HG02840 (cell line): ENCODE measurements around the gene DNAJC6.
"Not testable (repeated sequence)": the region's sequence is repeated elsewhere in the genome, so short reads cannot be mapped to it uniquely, and the experiment has no call there.

ENCODE experiments used
- ATAC-seq: cut with Tn5 transposase; IDR thresholded peaks from one replicate; pipeline ENCODE4 v1.9.1; 2021; ENCODE audit warnings: mild to moderate bottlenecking, moderate library complexity, moderate number of reproducible peaks; ENCODE audit not compliant: unreplicated experiment, low FRiP score

Gene DNAJC6

GRCh38 chr1:65346190-65346589, 36.8 kb downstream of the DNAJC6 start:
- no peak for ATAC-seq

GRCh38 chr1:65355031-65355712, 45.8 kb downstream of the DNAJC6 start:
- no peak for ATAC-seq

DNA sequence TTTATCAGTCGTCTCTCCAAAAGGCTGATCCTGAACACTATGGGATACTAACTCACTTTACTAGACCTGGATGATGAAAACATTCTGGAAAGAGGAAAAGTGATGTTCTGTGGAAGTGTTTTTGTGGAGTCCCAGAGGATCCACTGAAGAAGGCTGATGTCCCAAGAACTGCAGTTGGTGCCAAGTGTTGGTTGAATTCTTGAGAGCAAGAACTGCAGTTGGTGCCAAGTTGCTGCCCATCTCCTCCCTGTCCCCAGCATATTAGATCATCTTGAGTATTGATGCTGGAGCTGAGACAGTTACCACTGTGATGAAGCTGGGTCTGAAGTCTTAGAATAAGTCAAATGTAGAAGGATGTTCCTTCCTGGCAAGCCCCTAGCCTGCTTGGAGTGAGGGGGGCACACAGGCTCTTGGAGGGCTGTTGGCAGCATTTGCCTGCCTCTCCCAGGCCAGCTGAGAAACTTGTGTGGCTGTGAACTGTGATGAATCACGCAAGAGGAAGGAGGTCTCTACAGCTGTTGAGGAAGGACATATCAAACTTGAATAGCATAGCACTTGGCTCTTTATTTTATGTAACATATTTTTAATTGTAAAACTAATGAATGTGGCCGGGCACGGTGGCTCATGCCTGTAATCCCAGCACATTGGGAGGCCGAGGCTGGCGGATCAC, 48.1 kb downstream of the DNAJC6 start:
- no peak for ATAC-seq

DNA sequence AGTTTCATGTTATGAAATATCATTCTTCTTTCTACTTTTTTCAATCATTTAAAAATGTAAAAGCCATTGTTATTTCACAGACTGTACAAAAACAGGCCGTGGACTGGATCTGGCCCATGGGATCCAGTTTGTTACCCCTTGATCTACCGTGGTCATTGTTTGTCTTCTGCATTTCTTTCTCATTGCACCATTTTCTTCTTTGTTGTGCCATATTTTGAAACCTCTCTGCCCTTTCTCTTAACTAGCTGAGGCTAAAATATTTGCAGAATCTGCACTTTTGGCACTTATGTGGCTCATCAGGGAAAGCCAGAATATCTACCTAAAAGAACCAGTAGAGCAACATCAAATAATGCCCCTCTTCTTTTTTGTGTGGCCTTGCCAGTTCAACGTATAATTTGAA, 50.5 kb downstream of the DNAJC6 start:
- ATAC-seq, result no peak

GRCh38 chr1:65360648-65361047, 51.3 kb downstream of the DNAJC6 start:
- no peak for ATAC-seq

GRCh38 chr1:65362545-65362944, 53.2 kb downstream of the DNAJC6 start:
- no peak for ATAC-seq

DNA sequence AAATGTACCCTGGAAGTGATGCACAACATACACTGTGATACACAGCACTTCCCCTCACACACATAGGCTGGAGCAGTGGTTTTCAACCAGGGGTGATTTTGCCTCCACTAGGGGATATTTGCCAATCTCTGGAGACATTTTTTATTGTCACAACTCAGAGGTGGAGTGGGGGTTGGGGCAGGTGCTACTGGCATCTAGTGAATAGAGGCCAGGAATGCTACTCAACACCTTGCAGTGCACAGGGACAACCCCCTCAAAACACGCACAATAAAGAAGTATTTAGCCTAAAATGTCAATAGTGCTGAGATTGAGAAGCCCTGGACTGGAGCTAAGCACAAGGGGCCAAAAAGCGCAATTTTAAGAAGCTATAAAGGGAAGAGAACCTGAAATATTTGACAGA, 54.1 kb downstream of the DNAJC6 start:
- no peak for ATAC-seq

- no peak for ATAC-seq
Observed at GRCh38 chr1:65368403-65368802, 59.1 kb downstream of the DNAJC6 start.

DNA sequence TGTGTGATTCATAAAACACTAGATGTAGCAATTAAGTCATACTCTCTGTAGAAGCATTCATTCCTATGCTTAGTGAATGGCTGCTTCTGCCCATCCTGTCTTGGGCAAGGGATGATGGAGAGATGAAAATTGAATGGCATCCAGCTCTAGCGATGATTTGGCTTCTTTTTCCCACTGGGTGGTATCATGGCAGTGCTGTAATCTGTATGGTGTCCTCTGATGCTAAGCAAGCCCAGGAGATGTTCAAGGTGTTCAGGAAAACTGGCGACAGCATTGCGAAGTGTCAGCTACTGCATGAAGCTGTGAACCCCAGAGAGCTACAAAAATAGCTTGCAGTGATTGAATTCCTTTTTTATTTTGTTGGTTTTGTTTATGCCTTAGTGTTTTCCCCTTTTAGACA, 62.2 kb downstream of the DNAJC6 start:
- no peak for ATAC-seq

DNA sequence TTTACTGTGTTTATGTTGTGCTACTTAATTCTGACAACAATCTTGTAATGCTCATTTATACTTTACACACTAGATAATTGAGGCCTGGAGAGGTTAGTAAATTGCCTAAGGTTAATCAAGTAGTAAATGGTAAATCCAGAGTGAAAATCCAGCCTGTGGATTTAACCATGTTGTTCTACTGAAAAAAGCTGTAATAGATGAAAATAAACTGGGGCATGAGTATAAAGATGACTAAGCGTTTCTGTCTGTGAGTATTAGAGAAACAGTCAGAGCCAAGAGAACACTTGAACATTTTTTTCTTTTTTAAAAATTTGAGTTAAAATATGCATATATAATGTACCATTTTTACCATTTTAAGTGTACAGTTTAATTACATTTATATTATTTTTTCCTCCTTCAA, 63.2 kb downstream of the DNAJC6 start:
- no peak for ATAC-seq

GRCh38 chr1:65377496-65378246, 68.3 kb downstream of the DNAJC6 start:
- no peak for ATAC-seq

DNA sequence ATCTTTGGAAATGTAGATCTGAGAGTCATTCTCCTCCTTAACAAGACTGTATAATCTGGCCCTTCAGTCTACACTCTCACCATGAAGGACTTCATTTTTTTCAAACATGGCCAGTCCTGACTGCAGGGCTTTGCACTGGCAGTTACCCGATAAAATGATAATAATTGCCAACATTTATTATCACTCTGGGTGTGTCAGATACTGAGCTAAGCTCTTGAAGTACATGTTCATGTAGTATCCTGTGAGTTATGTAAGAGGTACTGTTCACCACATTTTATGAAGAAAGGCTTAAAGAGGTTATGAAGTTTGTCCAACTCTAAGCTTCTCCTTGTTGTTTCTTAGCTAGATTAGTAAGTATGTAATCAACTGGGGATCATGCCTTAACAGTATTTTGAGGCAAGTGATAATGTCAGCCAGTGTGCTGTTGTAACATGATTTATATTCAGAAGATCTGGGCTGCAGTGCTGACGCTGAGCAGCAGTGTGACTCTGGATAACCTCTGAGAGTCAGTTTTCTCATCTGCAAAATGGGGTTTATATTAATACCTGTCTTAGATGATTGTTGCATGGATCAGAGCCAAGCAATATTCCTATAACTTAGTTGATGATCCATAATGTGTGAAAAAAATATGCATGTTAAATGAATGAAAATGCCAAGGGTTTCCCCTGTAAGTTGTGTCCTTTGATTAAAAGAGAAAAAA, 69.1 kb downstream of the DNAJC6 start:
- ATAC-seq, result no peak

GRCh38 chr1:65384426-65384825, 75.1 kb downstream of the DNAJC6 start:
- ATAC-seq, result not testable (repeated sequence)

- ATAC-seq, result no peak
Observed at GRCh38 chr1:65386439-65386838, 77.1 kb downstream of the DNAJC6 start.

DNA sequence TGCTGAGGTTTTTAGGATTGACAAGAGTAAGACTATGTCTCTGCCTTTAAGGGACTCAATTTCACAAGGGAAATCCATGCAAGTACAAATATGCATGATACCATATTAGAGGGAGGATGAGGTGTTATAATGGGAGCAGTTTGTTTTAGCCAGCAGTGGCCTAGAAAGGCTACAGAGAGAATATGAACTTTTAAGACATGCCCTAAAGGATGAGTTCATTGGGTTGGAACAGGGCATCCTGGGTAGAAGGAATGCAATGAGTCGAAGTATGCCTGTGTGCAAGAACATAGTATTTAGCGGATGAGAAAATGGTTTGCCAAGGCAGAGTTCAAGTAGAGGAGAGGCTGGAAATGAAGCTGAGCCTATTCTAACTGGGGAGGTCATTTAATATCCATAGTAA, 78.5 kb downstream of the DNAJC6 start:
- no peak for ATAC-seq

DNA sequence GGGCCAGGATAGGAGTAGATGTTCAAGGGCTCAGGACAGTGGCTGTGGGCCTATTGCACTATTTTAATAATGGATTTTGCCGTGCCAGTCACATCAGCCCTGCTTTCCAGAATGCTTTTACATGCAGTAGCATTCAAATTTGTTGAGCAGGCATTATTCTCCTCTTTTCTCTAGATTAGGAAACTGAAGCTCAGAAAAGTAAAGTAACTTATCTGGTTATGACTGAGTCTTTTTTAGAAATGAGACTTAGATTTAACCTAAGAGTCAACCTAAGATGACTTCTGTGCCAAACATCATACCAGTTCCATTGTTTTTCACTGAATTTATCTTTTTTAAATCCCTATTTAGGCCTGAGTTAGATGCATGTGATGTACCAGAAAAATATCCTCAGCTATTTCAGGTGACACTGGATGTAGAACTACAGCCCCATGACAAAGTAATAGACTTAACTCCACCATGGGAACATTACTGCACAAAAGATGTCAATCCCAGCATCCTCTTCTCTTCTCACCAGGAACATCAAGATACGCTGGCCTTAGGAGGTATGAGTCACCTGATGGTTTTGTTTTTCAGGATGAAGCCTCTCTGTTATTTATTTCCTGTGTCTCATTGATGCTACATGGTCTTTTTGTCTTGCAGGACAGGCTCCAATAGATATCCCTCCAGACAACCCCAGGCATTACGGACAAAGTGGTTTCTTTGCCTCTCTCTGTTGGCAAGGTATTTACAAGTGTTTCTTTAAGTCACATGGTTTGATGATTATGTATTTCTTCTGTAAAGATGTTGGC, 79.8 kb downstream of the DNAJC6 start:
- ATAC-seq, result no peak

DNA sequence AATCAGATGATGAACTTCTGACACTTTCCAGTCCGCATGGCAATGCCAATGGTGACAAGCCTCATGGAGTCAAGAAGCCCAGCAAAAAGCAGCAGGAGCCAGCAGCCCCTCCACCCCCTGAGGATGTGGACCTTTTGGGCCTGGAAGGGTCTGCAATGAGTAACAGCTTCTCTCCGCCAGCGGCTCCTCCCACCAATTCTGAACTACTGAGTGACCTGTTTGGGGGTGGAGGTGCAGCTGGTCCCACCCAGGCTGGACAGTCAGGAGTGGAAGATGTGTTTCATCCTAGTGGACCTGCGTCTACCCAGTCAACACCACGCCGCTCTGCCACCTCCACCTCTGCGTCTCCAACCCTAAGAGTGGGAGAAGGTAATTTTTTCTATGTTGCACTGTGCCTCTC, 83.2 kb downstream of the DNAJC6 start:
- ATAC-seq, result no peak

GRCh38 chr1:65393347-65393746, 84.0 kb downstream of the DNAJC6 start:
- peak; percentile 75 for ATAC-seq

- ATAC-seq, result no peak
Observed at GRCh38 chr1:65393928-65394327, 84.6 kb downstream of the DNAJC6 start.

DNA sequence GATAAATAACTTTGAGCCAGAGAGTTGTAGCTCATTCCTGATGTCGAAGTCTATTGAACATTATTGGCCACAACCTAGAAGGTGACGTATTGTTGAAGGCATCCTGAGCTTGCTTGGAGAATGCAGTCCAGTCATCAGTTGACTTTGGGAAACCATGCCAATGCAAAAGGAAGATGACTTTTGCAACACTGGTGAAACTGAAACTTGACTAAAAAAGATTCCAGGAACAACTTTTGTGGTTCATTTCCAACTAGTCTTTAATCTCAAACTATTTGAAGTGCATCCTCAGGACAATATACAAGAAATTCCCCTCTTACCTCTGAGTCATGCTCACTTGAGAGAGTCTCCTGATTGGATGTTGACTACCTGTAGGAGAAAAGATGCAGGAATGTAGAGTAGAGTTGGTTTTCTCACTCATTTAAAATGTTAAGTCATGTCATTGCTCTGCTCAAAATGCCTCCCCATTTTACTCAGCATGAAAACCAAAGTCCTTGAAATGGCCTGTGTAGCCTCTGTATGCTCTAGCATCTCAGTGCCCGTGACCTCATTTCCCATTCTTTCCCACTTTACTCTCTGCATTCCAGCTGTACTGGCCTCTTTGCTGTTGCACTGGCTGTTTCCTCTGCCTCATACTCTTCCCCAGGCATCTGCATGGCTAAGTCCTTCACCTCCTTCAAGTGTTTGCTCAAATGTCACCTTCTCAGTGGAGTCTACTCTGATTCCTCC, 86.7 kb downstream of the DNAJC6 start:
- ATAC-seq, result no peak
